Keratinocyte (primary cell): ENCODE measurements around the gene HYAL2. TPM values are rescaled to one million over a fixed set of nuclear protein-coding genes. Genes with fewer than 3 reads are reported as not detected.

Experiments used
- DNase-seq: peaks from one replicate; pipeline ENCODE4 v3.0.0-alpha.2; 2011; ENCODE audit warnings: low read depth, missing footprints, low spot score
- FAIRE-seq: peaks from 2 replicates; lab custom pipeline; 2011; peaks lifted over from hg19 to GRCh38; lab: Jason Lieb, UNC
- H2AFZ ChIP-seq: 2 replicates; pipeline ENCODE4 v1.6.0; 2012; ENCODE audit warnings: low read length, control low read depth, inconsistent platforms; ENCODE audit not compliant: control insufficient read depth
- H3K27ac ChIP-seq: 2 replicates; pipeline ENCODE4 v1.5.1; 2011; ENCODE audit warnings: low read length; ENCODE audit not compliant: control insufficient read depth, insufficient read depth
- H3K27me3 ChIP-seq: 3 replicates; pipeline ENCODE4 v1.6.0; 2011; ENCODE audit warnings: low read length; ENCODE audit not compliant: control insufficient read depth, insufficient read depth; ENCODE audit errors: extremely low read depth
- H3K36me3 ChIP-seq, 2 experiments: 2 replicates in 1 of 2; 3 replicates in 1 of 2; pipeline ENCODE4 v1.5.1; 2011; ENCODE audit warnings: low read length in 2 of 2, mild to moderate bottlenecking in 1 of 2; ENCODE audit not compliant: control insufficient read depth in 2 of 2, insufficient read depth in 2 of 2; ENCODE audit errors: extremely low read depth in 1 of 2
- H3K4me1 ChIP-seq: 3 replicates; pipeline ENCODE4 v1.5.1; 2011; ENCODE audit warnings: low read length; ENCODE audit not compliant: control insufficient read depth, insufficient read depth; ENCODE audit errors: extremely low read depth
- H3K4me2 ChIP-seq: 3 replicates; pipeline ENCODE4 v1.6.0; 2011; ENCODE audit warnings: low read depth, low read length; ENCODE audit not compliant: control insufficient read depth, insufficient read depth; ENCODE audit errors: extremely low read depth
- H3K4me3 ChIP-seq, 3 experiments: fragments of 200-600 bp in 1 of 3; sonication (generic) in 1 of 3; 2 replicates in 2 of 3; 3 replicates in 1 of 3; pipeline ENCODE4 v1.5.1; 2011 to 2016; ENCODE audit warnings: low read length in 3 of 3, mild to moderate bottlenecking in 3 of 3, control low read depth in 2 of 3, inconsistent platforms in 1 of 3, low read depth in 1 of 3, mixed read lengths in 1 of 3, mixed run types in 1 of 3, moderate library complexity in 1 of 3; ENCODE audit not compliant: control insufficient read depth in 2 of 3, insufficient read depth in 2 of 3; ENCODE audit errors: extremely low read depth in 1 of 3
- H3K79me2 ChIP-seq: 2 replicates; pipeline ENCODE4 v1.6.0; 2012; ENCODE audit warnings: low read length; ENCODE audit not compliant: control insufficient read depth, insufficient read depth
- H3K9ac ChIP-seq: 3 replicates; pipeline ENCODE4 v1.6.0; 2011; ENCODE audit warnings: low read length; ENCODE audit not compliant: control insufficient read depth, insufficient read depth; ENCODE audit errors: extremely low read depth
- H3K9me1 ChIP-seq: 3 replicates; pipeline ENCODE4 v1.6.0; 2011; ENCODE audit warnings: low read length; ENCODE audit not compliant: control insufficient read depth, insufficient read depth; ENCODE audit errors: extremely low read depth
- H3K9me3 ChIP-seq: 2 replicates; pipeline ENCODE4 v1.5.1; 2012; ENCODE audit warnings: low read depth, low read length; ENCODE audit not compliant: control insufficient read depth
- H4K20me1 ChIP-seq: 3 replicates; pipeline ENCODE4 v1.6.0; 2011; ENCODE audit warnings: low read length; ENCODE audit not compliant: control insufficient read depth, insufficient read depth; ENCODE audit errors: extremely low read depth
- EZH2 ChIP-seq: IDR thresholded peaks from one replicate; pipeline ENCODE4 v1.6.1; 2012; ENCODE audit warnings: inconsistent platforms, mild to moderate bottlenecking, low read length, moderate library complexity
- dilution Hi-C: fragments of 300-500 bp; cut with MboI; formaldehyde crosslinking; loops from one replicate; pipeline ENCODE4 v1.7.0; 2020; ENCODE audit warnings: low sequenced_read_pairs; ENCODE audit not compliant: extremely low pct_ligation_motif_present
- polyA plus RNA-seq, 5 experiments: library from polyadenylated mRNA; depleted of rRNA in 3 of 5; stranded (reverse) in 3 of 5; stranded (forward) in 1 of 5; unstranded in 1 of 5; fragments of >200 nt; gene quantifications; 1 replicate in 1 of 5; 2 replicates in 3 of 5; 3 replicates in 1 of 5; pipeline versions ENCODE4 v1.2.1 to v1.2.3, GENCODE V29; 2011 to 2012; ENCODE audit warnings: missing spikeins in 2 of 5, low read depth in 1 of 5, low replicate concordance in 1 of 5
- TF ChIP-seq, protein P1 (sequence below), 3 experiments: IDR thresholded peaks in 1 of 3; conservative IDR thresholded peaks in 1 of 3; optimal IDR thresholded peaks in 1 of 3; 2 replicates in 2 of 3; 3 replicates in 1 of 3; pipeline versions ENCODE3 to v1.5.1; 2011; ENCODE audit warnings: low read length in 3 of 3, mild to moderate bottlenecking in 3 of 3, moderate library complexity in 2 of 3, control low read depth in 1 of 3, inconsistent platforms in 1 of 3; ENCODE audit not compliant: insufficient read depth in 2 of 3; ENCODE audit errors: extremely low read depth in 1 of 3

The HYAL2 gene
- polyA plus RNA-seq, 1 donor (not counting 4 experiments of a cell fraction or from before 2014, with no cell fraction given): 42.8 TPM

DNA sequence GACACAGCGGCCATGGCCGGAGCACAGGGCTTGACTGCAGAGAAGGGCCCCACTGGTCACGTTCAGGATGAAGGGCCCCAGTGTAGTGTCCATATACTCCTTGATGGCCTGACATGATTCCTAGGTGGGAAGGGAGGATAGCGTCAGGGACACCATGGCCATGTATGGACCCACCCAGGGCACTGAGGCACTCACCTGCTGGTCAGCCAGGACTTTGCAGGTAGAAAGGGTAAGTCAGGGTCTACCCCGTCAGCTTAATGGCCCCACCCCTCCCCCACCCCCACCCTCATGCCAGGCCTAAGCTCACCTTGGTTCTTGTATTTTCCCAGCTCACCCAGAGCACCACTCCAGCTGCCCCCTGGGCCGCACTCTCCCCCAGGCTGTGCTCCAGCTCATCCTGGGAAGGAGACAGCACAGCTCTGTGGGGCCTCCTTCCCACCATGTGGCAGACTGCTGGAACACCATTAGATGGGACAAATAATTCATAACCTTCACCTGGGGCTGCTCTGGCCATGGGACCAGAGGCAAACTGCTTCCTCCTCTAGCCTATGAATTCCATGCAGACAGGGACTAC lies 21.8 kb downstream of the HYAL2 start:
- TF ChIP-seq, protein P1, sequence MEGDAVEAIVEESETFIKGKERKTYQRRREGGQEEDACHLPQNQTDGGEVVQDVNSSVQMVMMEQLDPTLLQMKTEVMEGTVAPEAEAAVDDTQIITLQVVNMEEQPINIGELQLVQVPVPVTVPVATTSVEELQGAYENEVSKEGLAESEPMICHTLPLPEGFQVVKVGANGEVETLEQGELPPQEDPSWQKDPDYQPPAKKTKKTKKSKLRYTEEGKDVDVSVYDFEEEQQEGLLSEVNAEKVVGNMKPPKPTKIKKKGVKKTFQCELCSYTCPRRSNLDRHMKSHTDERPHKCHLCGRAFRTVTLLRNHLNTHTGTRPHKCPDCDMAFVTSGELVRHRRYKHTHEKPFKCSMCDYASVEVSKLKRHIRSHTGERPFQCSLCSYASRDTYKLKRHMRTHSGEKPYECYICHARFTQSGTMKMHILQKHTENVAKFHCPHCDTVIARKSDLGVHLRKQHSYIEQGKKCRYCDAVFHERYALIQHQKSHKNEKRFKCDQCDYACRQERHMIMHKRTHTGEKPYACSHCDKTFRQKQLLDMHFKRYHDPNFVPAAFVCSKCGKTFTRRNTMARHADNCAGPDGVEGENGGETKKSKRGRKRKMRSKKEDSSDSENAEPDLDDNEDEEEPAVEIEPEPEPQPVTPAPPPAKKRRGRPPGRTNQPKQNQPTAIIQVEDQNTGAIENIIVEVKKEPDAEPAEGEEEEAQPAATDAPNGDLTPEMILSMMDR (optimal IDR thresholded peaks at IDR 0.05 in 1 of 3, IDR thresholded peaks at IDR 0.05 in 1 of 3, conservative IDR thresholded peaks at IDR 0.05 in 1 of 3; ENCODE audit: extremely low read depth in 1 of 3, insufficient read depth in 2 of 3, low read length in 3 of 3): no peak
- Histone ChIP-seq H3K9me1 (peaks cover 5% of the 10 kb centered on the region), H3K4me1 (peaks cover 39% of the 10 kb centered on the region), H3K4me3 (peak overlapping the region in 2 of 3 experiments; percentile 48 to 67), H3K9ac (peak overlapping the region; percentile 76), H3K9me3 (no peaks in the 10 kb centered on the region), H3K36me3 (peaks cover 0 to 4% of the 10 kb centered on the region in 2 experiments), H3K27ac (peak overlapping the region; percentile 97), H3K79me2 (peaks cover 9% of the 10 kb centered on the region), H2AFZ (no peak overlapping the region), H3K27me3 (no peaks in the 10 kb centered on the region), H3K4me2 (peak overlapping the region; percentile 79), H4K20me1 (no peaks in the 10 kb centered on the region)
- dilution Hi-C loops: no loop called here
- no peak for DNase-seq
- no peak for FAIRE-seq

DNA sequence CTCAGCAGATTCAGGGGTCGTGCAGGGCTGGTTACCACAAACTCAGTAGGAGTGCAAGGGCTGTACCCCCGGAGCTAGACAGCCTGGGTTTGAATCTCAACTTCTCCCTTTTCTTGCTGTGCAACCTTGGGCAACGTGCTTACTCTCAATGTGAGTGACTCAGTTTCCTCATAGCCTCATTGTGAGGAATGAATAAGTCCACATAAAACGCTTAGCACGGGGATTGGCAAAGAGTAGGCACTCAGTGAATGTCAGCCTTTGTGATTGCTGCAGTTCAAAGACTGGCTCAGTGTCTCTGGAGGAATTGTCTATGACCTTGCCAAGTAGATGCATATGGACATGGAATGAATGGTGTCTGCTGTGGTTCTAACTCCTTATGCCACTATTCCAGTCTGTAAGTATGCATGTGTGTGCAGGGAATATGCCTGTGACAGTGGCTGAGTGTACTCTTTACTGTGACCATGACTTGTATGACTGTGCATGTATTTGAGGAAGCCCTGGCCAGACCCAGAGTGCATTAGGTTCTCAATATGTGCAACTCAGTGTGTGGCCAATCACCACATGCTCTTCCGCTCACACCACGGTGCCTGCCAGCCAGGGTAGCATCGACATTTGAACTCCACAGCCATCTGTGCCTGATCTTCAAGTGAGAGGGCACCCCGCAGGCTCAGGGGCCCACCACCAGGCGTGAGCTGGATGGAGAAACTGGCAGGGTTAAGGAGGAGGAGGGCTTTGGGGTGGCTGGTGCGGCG lies 22.4 kb downstream of the HYAL2 start:
- FAIRE-seq (peak; percentile 97), DNase-seq (no peak)
- Histone ChIP-seq H3K79me2 (peaks cover 9% of the 10 kb centered on the region), H4K20me1 (no peaks in the 10 kb centered on the region), H3K9ac (peak overlapping the region; percentile 76), H3K9me3 (no peaks in the 10 kb centered on the region), H3K4me2 (peak overlapping the region; percentile 79), H3K27ac (peak overlapping the region; percentile 97), H3K9me1 (peaks cover 5% of the 10 kb centered on the region), H3K36me3 (peaks cover 0 to 4% of the 10 kb centered on the region in 2 experiments), H2AFZ (peak overlapping the region; percentile 7), H3K27me3 (no peaks in the 10 kb centered on the region), H3K4me3 (peak overlapping the region; percentile 13 to 67 (median 48)), H3K4me1 (peaks cover 39% of the 10 kb centered on the region)
- TF ChIP-seq, protein P1 (optimal IDR thresholded peaks at IDR 0.05 in 1 of 3, IDR thresholded peaks at IDR 0.05 in 1 of 3, conservative IDR thresholded peaks at IDR 0.05 in 1 of 3; ENCODE audit: extremely low read depth in 1 of 3, insufficient read depth in 2 of 3, low read length in 3 of 3): no peak
- no peak for TF ChIP-seq EZH2
- dilution Hi-C loops: no loop called here
